GM13976 (cell line): ENCODE measurements around the gene APPBP2.

Source experiments
- DNase-seq: peaks from one replicate; pipeline ENCODE4 v3.0.0; 2012; ENCODE audit warnings: low spot score
- CTCF ChIP-seq: IDR thresholded peaks from 2 replicates; pipeline ENCODE4 v1.5.1; 2012; ENCODE audit warnings: borderline replicate concordance, mild to moderate bottlenecking; ENCODE audit not compliant: insufficient read depth; ENCODE audit errors: extremely low read depth, missing control alignments, control extremely low read depth
- in situ Hi-C: fragments of 300-500 bp; cut with MboI; formaldehyde crosslinking; loops from one replicate; pipeline ENCODE4 v1.12.0; 2022; ENCODE audit warnings: low sequenced_read_pairs, mixed read lengths, inconsistent platforms; ENCODE audit not compliant: unreplicated experiment

APPBP2 gene

GRCh38 chr17:60514500-60514899 lies 11.5 kb downstream of the APPBP2 start:
- no peak for DNase-seq
- in situ Hi-C loops: no loop called here
- no peak for TF ChIP-seq CTCF

- no peak for DNase-seq
- in situ Hi-C loops: no loop called here
- TF ChIP-seq CTCF: no peak
These were observed 12.0 kb downstream of the APPBP2 start for GRCh38 chr17:60514053-60514452.

GRCh38 chr17:60513014-60513413 lies 13.0 kb downstream of the APPBP2 start:
- in situ Hi-C loops: no loop called here
- no peak for TF ChIP-seq CTCF
- DNase-seq: no peak

- no peak for TF ChIP-seq CTCF
- in situ Hi-C loops: no loop called here
- no peak for DNase-seq
These were observed 15.3 kb downstream of the APPBP2 start for GRCh38 chr17:60510723-60511122.

GRCh38 chr17:60510031-60510430 lies 16.0 kb downstream of the APPBP2 start:
- in situ Hi-C loops: no loop called here
- TF ChIP-seq CTCF: no peak
- DNase-seq: no peak

GRCh38 chr17:60508384-60508980 lies 17.6 kb downstream of the APPBP2 start:
- TF ChIP-seq CTCF: no peak
- no peak for DNase-seq
- in situ Hi-C loops: no loop called here

GRCh38 chr17:60506312-60506711 lies 19.7 kb downstream of the APPBP2 start:
- peak; percentile 36 for DNase-seq
- TF ChIP-seq CTCF: no peak
- in situ Hi-C loops: no loop called here
